WTC11 (cell line): ENCODE results near the gene CNTNAP2.

Source experiments
- CREM ChIP-seq: sonication (generic); formaldehyde crosslinking; IDR thresholded peaks from 2 replicates; pipeline ENCODE4 v1.8.1; 2022; ENCODE audit warnings: mild to moderate bottlenecking, missing genetic modification reagents, moderate library complexity
- GABPB1 ChIP-seq: sonication (generic); formaldehyde crosslinking; IDR thresholded peaks from 2 replicates; pipeline ENCODE4 v1.8.1; 2023; ENCODE audit warnings: mild to moderate bottlenecking, missing genetic modification reagents
- GTF2I ChIP-seq: fragments of 250-450 bp; sonication (Bioruptor Pico); conservative IDR thresholded peaks from 2 replicates; pipeline ENCODE4 v1.4.0; 2021; ENCODE audit warnings: mild to moderate bottlenecking
- NFYB ChIP-seq: sonication (generic); formaldehyde crosslinking; conservative IDR thresholded peaks from 2 replicates; pipeline ENCODE4 v1.8.0; 2022; ENCODE audit warnings: low read depth, missing genetic modification reagents
- NR2C2 ChIP-seq: sonication (generic); formaldehyde crosslinking; IDR thresholded peaks from 2 replicates; pipeline ENCODE4 v1.8.0; 2022; ENCODE audit warnings: mild to moderate bottlenecking, missing genetic modification reagents
- PRRX2 ChIP-seq: fragments of 250-450 bp; sonication (Bioruptor Pico); IDR thresholded peaks from 2 replicates; pipeline ENCODE4 v1.8.0; 2021; ENCODE audit warnings: mild to moderate bottlenecking
- SP1 ChIP-seq: sonication (generic); formaldehyde crosslinking; conservative IDR thresholded peaks from 2 replicates; pipeline ENCODE4 v1.8.1; 2022; ENCODE audit warnings: missing genetic modification reagents
- TP53 ChIP-seq: sonication (generic); formaldehyde crosslinking; IDR thresholded peaks from 2 replicates; pipeline ENCODE4 v1.8.1; 2023; ENCODE audit warnings: mild to moderate bottlenecking, missing genetic modification reagents
- ZNF232 ChIP-seq: sonication (generic); formaldehyde crosslinking; IDR thresholded peaks from 2 replicates; pipeline ENCODE4 v1.8.0; 2022; ENCODE audit warnings: mild to moderate bottlenecking, missing genetic modification reagents
- TF ChIP-seq, protein P1 (sequence below): fragments of 250-450 bp; sonication (Bioruptor Pico); IDR thresholded peaks from 2 replicates; pipeline ENCODE4 v2.1.2; 2022; ENCODE audit warnings: mild to moderate bottlenecking, moderate library complexity
- TF ChIP-seq, protein P2 (sequence below): fragments of 200-600 bp; IDR thresholded peaks from 2 replicates; pipeline ENCODE4 v1.8.0; 2022; ENCODE audit warnings: antibody characterized with exemption
- TF ChIP-seq, protein P3 (sequence below): sonication (generic); formaldehyde crosslinking; IDR thresholded peaks from 2 replicates; pipeline ENCODE4 v1.8.1; 2023; ENCODE audit warnings: mild to moderate bottlenecking, missing genetic modification reagents
- TF ChIP-seq, protein P4 (sequence below): sonication (generic); formaldehyde crosslinking; IDR thresholded peaks from 2 replicates; pipeline ENCODE4 v1.8.1; 2023; ENCODE audit warnings: mild to moderate bottlenecking, missing genetic modification reagents, moderate library complexity

DNA sequence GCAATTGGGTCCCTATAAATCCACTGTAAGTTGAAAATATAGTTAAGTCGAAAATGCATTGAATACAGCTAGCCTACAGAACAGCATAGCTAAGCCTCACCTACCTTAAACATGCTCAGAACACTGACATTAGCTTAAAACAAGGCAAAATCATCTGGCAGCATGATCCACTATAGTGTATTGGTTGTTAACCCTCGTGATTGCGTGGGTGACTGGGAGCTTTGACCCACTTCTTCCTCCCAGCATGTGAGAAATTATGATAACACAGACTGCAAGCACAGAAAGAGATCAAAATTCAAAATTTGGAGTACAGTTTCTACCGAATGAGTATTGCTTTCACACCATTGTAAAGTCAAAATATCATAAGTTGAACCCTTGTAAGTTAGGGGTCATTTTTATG is 22.3 kb downstream of the CNTNAP2 start:
- TF ChIP-seq CREM (CRISPR knock-in tag) (no peak), GTF2I (CRISPR knock-in tag) (no peak), TP53 (CRISPR knock-in tag) (no peak), SP1 (CRISPR knock-in tag) (no peak), NR2C2 (CRISPR knock-in tag) (no peak), ZNF232 (CRISPR knock-in tag) (no peak), NFYB (CRISPR knock-in tag) (no peak), PRRX2 (CRISPR knock-in tag) (no peak), GABPB1 (no peak)
- TF ChIP-seq, protein P1, sequence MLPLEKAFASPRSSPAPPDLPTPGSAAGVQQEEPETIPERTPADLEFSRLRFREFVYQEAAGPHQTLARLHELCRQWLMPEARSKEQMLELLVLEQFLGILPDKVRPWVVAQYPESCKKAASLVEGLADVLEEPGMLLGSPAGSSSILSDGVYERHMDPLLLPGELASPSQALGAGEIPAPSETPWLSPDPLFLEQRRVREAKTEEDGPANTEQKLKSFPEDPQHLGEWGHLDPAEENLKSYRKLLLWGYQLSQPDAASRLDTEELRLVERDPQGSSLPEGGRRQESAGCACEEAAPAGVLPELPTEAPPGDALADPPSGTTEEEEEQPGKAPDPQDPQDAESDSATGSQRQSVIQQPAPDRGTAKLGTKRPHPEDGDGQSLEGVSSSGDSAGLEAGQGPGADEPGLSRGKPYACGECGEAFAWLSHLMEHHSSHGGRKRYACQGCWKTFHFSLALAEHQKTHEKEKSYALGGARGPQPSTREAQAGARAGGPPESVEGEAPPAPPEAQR (CRISPR knock-in tag) = no peak
- TF ChIP-seq, protein P2, sequence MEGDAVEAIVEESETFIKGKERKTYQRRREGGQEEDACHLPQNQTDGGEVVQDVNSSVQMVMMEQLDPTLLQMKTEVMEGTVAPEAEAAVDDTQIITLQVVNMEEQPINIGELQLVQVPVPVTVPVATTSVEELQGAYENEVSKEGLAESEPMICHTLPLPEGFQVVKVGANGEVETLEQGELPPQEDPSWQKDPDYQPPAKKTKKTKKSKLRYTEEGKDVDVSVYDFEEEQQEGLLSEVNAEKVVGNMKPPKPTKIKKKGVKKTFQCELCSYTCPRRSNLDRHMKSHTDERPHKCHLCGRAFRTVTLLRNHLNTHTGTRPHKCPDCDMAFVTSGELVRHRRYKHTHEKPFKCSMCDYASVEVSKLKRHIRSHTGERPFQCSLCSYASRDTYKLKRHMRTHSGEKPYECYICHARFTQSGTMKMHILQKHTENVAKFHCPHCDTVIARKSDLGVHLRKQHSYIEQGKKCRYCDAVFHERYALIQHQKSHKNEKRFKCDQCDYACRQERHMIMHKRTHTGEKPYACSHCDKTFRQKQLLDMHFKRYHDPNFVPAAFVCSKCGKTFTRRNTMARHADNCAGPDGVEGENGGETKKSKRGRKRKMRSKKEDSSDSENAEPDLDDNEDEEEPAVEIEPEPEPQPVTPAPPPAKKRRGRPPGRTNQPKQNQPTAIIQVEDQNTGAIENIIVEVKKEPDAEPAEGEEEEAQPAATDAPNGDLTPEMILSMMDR = no peak
- TF ChIP-seq, protein P3, sequence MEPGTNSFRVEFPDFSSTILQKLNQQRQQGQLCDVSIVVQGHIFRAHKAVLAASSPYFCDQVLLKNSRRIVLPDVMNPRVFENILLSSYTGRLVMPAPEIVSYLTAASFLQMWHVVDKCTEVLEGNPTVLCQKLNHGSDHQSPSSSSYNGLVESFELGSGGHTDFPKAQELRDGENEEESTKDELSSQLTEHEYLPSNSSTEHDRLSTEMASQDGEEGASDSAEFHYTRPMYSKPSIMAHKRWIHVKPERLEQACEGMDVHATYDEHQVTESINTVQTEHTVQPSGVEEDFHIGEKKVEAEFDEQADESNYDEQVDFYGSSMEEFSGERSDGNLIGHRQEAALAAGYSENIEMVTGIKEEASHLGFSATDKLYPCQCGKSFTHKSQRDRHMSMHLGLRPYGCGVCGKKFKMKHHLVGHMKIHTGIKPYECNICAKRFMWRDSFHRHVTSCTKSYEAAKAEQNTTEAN (CRISPR knock-in tag) = no peak
- TF ChIP-seq, protein P4, sequence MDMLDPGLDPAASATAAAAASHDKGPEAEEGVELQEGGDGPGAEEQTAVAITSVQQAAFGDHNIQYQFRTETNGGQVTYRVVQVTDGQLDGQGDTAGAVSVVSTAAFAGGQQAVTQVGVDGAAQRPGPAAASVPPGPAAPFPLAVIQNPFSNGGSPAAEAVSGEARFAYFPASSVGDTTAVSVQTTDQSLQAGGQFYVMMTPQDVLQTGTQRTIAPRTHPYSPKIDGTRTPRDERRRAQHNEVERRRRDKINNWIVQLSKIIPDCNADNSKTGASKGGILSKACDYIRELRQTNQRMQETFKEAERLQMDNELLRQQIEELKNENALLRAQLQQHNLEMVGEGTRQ (CRISPR knock-in tag) = no peak
